Thymus (tissue), 2 donors: ENCODE measurements around the gene RTF2. TPM values are rescaled to one million over a fixed set of nuclear protein-coding genes. Genes with fewer than 3 reads are reported as not detected.

ENCODE experiments used
- polyA plus RNA-seq: library from polyadenylated mRNA; stranded (reverse); fragments of 200-250 nt; gene quantifications from one replicate; pipeline ENCODE4 v1.2.3, GENCODE V29; 2013
- total RNA-seq: library from RNA; stranded (reverse); fragments of 120-200 nt; gene quantifications from one replicate; pipeline ENCODE4 v1.2.4, GENCODE V29; 2013
- donor health status: healthy.

RTF2 gene
- total and polyA plus RNA-seq, 2 donors, result 75.1 to 91.6 TPM

Other genes with a start within 250 kb of the RTF2 start
- gene MC3R, start 219.9 kb upstream of the RTF2 start, total RNA-seq, result not detected
- gene MC3R, start 219.9 kb upstream of the RTF2 start, polyA plus RNA-seq, result 0.02 TPM
- gene FAM210B, start 109.7 kb upstream of the RTF2 start, total RNA-seq, result 18.3 TPM
- gene FAM210B, start 109.7 kb upstream of the RTF2 start, polyA plus RNA-seq, result 39.2 TPM
- gene AURKA, start 76.4 kb upstream of the RTF2 start, total RNA-seq, result 38.2 TPM
- 4.1 TPM for gene AURKA, start 76.4 kb upstream of the RTF2 start, polyA plus RNA-seq
- 35.0 TPM for gene CSTF1, start 76.0 kb upstream of the RTF2 start, total RNA-seq
- 16.0 TPM for gene CSTF1, start 76.0 kb upstream of the RTF2 start, polyA plus RNA-seq
- gene CASS4, start 56.4 kb upstream of the RTF2 start, total RNA-seq, result 2.8 TPM
- 3.7 TPM for gene CASS4, start 56.4 kb upstream of the RTF2 start, polyA plus RNA-seq
- gene FAM209A, start 56.1 kb downstream of the RTF2 start, total RNA-seq, result 0.14 TPM
- 0.62 TPM for gene FAM209A, start 56.1 kb downstream of the RTF2 start, polyA plus RNA-seq
- gene FAM209B, start 64.6 kb downstream of the RTF2 start, total RNA-seq, result 0.42 TPM
- 3.3 TPM for gene FAM209B, start 64.6 kb downstream of the RTF2 start, polyA plus RNA-seq
- gene TFAP2C, start 160.7 kb downstream of the RTF2 start, total RNA-seq, result 0.42 TPM
- 2.1 TPM for gene TFAP2C, start 160.7 kb downstream of the RTF2 start, polyA plus RNA-seq